Activated naive CD8-positive, alpha-beta T cell treated with anti-CD3 and anti-CD28 coated beads, Interleukin-2, amount 50 U/mL, for 16 hours (primary cell): ENCODE data around the gene PCSK2.

Experiments used
- DNase-seq: peaks from one replicate; pipeline ENCODE4 v3.0.0-alpha.2; 2020; ENCODE audit warnings: low read depth, low spot score

PCSK2 gene

GRCh38 chr20:17248224-17248623, 21.4 kb downstream of the PCSK2 start:
- DNase-seq = no peak

GRCh38 chr20:17262786-17263185, 35.9 kb downstream of the PCSK2 start:
- DNase-seq = no peak

GRCh38 chr20:17273717-17274116, 46.9 kb downstream of the PCSK2 start:
- DNase-seq = no peak

GRCh38 chr20:17276101-17276500, 49.3 kb downstream of the PCSK2 start:
- no peak for DNase-seq

GRCh38 chr20:17281478-17281877, 54.6 kb downstream of the PCSK2 start:
- no peak for DNase-seq

GRCh38 chr20:17282501-17282900, 55.7 kb downstream of the PCSK2 start:
- no peak for DNase-seq

- no peak for DNase-seq
These were observed 60.7 kb downstream of the PCSK2 start for GRCh38 chr20:17287503-17287902.

- no peak for DNase-seq
These were observed 61.2 kb downstream of the PCSK2 start for GRCh38 chr20:17287998-17288397.

- no peak for DNase-seq
These were observed 68.4 kb downstream of the PCSK2 start for GRCh38 chr20:17295151-17295726.

- no peak for DNase-seq
These were observed 69.2 kb downstream of the PCSK2 start for GRCh38 chr20:17295991-17296390.

- no peak for DNase-seq
These were observed 71.3 kb downstream of the PCSK2 start for GRCh38 chr20:17298171-17298570.

- DNase-seq = no peak
These were observed 71.9 kb downstream of the PCSK2 start for GRCh38 chr20:17298751-17299150.

- no peak for DNase-seq
These were observed 73.3 kb downstream of the PCSK2 start for GRCh38 chr20:17300113-17300512.

- DNase-seq = no peak
These were observed 77.9 kb downstream of the PCSK2 start for GRCh38 chr20:17304774-17305173.

GRCh38 chr20:17306427-17306826, 79.6 kb downstream of the PCSK2 start:
- no peak for DNase-seq

GRCh38 chr20:17314264-17314663, 87.4 kb downstream of the PCSK2 start:
- no peak for DNase-seq

- DNase-seq = no peak
These were observed 88.8 kb downstream of the PCSK2 start for GRCh38 chr20:17315407-17316231.

- no peak for DNase-seq
These were observed 89.6 kb downstream of the PCSK2 start for GRCh38 chr20:17316316-17317038.

- no peak for DNase-seq
These were observed 90.5 kb downstream of the PCSK2 start for GRCh38 chr20:17317341-17317740.

GRCh38 chr20:17320456-17320855, 93.6 kb downstream of the PCSK2 start:
- DNase-seq = no peak

- no peak for DNase-seq
These were observed 99.3 kb downstream of the PCSK2 start for GRCh38 chr20:17326096-17326495.
